Prostate gland (tissue), 2 donors: ENCODE data around the gene CPED1.

Source experiments
- POLR2A ChIP-seq: fragments of 450-650 bp; IDR thresholded peaks from one replicate; pipeline ENCODE4 v1.6.1; 2016; ENCODE audit warnings: antibody characterized with exemption, mild to moderate bottlenecking
- TF ChIP-seq, protein P1 (sequence below), 4 experiments: fragments of 200-600 bp in 2 of 4; fragments of 450-650 bp in 2 of 4; sonication (generic) in 2 of 4; IDR thresholded peaks; 1 replicate in 3 of 4; 2 replicates in 1 of 4; pipeline ENCODE4 v1.5.1; 2016 to 2019; ENCODE audit warnings: antibody characterized with exemption in 4 of 4, mild to moderate bottlenecking in 2 of 4, moderate library complexity in 2 of 4

DNA sequence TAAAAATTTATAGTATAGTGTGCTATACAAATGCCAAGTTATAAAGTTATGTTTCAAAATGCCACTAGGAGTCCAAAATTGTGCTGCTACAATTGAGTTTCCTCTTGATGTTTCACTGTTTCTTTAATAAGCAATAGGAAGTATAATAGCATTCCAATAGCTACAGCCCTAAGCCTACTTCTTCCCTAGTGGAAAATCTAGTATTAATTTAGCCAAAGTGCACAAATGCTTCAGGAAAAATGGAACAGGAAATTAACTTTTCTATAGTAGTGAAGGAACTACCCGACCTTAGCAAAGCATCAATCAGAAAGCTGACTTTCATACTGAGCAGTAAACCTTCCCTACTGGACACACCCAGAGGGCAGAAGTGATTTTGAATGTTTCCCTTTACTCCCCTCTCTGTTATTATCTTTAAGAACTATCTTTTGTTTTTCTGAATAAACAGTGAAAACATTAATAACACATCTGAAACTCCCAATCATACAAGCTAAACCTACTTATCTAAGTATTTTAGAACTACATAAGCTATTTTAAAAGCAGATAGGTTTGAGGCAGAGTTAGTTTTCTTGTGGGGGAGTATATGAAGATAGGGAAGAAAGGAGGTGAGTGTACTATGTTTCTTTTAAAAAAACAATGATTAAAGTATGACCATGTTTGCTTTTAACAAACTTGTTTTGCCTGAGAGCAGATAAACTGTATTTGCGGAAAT, 13.7 kb downstream of the CPED1 start:
- TF ChIP-seq, protein P1, sequence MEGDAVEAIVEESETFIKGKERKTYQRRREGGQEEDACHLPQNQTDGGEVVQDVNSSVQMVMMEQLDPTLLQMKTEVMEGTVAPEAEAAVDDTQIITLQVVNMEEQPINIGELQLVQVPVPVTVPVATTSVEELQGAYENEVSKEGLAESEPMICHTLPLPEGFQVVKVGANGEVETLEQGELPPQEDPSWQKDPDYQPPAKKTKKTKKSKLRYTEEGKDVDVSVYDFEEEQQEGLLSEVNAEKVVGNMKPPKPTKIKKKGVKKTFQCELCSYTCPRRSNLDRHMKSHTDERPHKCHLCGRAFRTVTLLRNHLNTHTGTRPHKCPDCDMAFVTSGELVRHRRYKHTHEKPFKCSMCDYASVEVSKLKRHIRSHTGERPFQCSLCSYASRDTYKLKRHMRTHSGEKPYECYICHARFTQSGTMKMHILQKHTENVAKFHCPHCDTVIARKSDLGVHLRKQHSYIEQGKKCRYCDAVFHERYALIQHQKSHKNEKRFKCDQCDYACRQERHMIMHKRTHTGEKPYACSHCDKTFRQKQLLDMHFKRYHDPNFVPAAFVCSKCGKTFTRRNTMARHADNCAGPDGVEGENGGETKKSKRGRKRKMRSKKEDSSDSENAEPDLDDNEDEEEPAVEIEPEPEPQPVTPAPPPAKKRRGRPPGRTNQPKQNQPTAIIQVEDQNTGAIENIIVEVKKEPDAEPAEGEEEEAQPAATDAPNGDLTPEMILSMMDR (IDR thresholded peaks at IDR 0.05) = no peak
- TF ChIP-seq POLR2A = no peak
